ENCODE measurements around the gene TBX5. TPM values are rescaled to one million over a fixed set of nuclear protein-coding genes. Genes with fewer than 3 reads are reported as not detected.

The TBX5 gene
- not detected in 2 replicates for total RNA-seq

DNA sequence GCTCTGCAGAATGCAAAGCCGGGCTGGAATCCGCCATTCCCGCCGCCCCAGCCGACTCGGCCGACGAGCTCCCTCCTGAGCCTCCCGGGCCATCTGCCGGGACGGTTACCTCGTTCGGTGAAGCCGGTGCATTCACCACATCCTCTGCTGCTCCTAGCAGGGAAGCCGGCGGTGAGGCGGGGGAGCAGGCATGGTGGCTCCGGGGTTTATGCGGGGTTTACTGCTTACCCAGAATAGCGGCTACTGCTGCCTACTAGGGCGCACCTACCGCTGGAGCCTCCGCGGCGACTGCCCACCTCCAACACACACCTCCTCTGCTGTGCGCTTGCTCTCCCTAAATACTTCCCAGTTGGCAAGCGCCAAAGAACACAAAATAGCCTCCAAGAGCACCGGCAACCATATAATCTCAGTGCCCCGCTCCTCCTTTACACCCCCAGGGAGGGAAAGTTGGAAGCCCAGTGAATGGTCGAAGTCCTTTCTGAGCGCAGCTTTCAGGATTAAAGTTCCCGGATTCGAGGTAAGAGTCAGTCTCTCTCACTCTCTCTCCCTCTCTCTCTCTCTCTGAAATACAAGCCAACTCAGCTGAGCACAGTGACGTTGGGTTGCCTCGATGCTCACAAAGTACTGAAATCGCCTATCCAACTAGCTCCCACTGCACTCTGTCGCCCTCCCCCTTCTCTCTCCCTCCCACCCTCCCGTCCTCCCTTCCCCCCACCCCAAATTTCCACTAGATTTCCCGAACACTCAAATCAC, at the start of gene TBX5:
Gene TBX5, minus strand, starts transcription at position 626 of the 753 bp plus-strand sequence. CDS start 2,246 bp downstream, outside the sequence.
- TF ChIP-seq, protein P1, sequence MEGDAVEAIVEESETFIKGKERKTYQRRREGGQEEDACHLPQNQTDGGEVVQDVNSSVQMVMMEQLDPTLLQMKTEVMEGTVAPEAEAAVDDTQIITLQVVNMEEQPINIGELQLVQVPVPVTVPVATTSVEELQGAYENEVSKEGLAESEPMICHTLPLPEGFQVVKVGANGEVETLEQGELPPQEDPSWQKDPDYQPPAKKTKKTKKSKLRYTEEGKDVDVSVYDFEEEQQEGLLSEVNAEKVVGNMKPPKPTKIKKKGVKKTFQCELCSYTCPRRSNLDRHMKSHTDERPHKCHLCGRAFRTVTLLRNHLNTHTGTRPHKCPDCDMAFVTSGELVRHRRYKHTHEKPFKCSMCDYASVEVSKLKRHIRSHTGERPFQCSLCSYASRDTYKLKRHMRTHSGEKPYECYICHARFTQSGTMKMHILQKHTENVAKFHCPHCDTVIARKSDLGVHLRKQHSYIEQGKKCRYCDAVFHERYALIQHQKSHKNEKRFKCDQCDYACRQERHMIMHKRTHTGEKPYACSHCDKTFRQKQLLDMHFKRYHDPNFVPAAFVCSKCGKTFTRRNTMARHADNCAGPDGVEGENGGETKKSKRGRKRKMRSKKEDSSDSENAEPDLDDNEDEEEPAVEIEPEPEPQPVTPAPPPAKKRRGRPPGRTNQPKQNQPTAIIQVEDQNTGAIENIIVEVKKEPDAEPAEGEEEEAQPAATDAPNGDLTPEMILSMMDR (conservative IDR thresholded peaks at IDR 0.05; ENCODE audit: low read depth, low read length), result no peak
- no peak within 1 kb of the TSS for H3K4me3 ChIP-seq (ENCODE audit: low read depth, low read length)
- DNase-seq (ENCODE audit: low read depth), result no peak

DNA sequence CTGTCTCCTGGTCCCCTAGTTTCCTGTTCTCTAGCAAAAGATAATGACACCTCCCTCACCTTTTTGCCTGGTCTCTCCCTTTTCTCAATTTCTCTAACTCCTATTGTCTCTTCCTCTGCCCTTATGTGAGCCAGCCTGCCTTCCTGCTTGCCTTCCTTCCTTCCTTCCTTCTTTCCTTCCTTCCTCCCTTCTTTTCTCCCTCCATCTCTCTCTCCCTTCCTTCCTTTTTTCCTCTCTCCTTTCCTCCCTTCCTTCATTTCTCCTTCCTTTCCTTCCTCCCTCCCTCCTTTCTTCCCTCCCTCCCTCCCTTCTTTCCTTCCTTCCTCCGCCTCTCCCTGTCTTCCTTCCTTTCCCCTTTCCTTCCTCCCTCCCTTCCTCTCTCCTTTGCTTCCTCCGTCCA, 45.7 kb upstream of the TBX5 start:
- DNase-seq (ENCODE audit: low read depth), result no peak
- no peak overlapping the region for H3K4me3 ChIP-seq (ENCODE audit: low read depth, low read length)
- TF ChIP-seq, protein P1 (conservative IDR thresholded peaks at IDR 0.05; ENCODE audit: low read depth, low read length), result no peak

DNA sequence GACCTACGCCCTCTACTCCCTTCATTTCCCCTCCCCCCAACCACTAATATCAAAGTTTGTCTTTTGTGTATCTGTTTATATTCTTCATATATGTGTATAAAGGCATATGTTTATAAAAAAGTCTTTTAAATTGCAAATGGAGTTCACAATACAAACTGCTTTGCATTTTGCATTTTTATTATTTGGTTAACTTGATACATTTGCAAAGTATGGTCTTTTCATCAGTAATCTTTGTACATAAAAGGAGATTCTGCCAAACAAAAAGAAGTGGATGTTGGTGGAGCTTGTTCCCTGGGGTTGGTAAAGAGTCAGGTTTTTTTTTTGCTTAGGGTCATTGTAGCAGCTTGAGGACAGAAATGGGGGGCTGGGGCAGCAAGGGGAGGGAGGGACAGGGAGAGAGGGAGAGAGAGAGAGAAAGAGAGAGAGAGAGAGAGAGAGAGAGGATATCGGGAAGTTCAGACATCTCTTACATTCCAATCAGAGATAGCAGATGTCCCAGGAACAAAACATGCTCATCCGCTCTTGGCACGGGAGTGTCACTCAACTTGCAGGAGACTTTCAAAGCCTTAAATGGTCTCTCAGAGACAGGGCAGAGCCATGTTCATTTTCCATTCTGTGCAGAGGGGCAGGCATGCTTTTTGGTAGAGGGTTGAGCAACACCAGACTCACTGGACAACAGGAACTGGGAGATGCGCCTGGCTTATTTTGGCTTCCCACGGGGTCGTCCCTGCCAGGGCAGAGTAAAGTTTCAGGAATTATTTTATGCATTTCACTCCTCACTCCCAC, 44.8 kb upstream of the TBX5 start:
- no peak for DNase-seq (ENCODE audit: low read depth)
- H3K4me3 ChIP-seq (ENCODE audit: low read depth, low read length), result no peak overlapping the region
- TF ChIP-seq, protein P1 (conservative IDR thresholded peaks at IDR 0.05; ENCODE audit: low read depth, low read length), result no peak

DNA sequence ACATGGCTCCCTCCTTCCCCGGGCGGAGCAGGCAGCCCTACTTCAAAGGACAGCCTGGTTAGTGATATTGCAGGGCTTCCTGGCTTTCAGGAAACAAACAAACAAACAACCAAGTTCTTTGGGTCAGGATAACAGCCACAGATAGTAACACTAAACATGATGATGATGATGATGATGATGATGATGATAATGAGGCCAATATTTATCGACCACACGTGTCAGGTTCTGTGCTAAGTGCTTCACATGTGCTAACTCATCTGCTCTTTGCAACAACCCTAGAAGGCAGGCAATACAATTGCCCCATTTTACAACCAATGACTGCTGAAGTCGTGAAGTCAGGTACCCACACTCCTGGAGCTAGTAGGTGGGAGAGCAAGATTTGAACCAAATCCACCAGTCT, 44.1 kb upstream of the TBX5 start:
- H3K4me3 ChIP-seq (ENCODE audit: low read depth, low read length), result no peak overlapping the region
- TF ChIP-seq, protein P1 (conservative IDR thresholded peaks at IDR 0.05; ENCODE audit: low read depth, low read length), result no peak
- no peak for DNase-seq (ENCODE audit: low read depth)

DNA sequence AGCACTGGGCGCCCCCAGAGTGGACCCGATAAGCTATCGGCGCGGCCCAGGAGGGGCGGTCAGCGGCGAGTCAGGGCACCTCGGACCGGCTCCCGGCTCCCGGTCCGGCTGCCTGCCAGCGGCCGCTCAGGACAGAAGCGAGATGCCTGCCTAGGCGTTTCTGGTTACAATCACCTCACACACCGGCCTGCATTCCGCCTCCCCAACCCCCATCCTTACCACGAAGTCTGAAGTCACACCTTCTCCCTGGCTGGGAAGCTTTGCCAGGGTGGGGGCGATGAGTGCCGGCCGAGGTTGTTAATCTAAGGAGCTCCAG, 42.6 kb upstream of the TBX5 start:
- no peak overlapping the region for H3K4me3 ChIP-seq (ENCODE audit: low read depth, low read length)
- no peak for DNase-seq (ENCODE audit: low read depth)
- TF ChIP-seq, protein P1 (conservative IDR thresholded peaks at IDR 0.05; ENCODE audit: low read depth, low read length), result no peak

DNA sequence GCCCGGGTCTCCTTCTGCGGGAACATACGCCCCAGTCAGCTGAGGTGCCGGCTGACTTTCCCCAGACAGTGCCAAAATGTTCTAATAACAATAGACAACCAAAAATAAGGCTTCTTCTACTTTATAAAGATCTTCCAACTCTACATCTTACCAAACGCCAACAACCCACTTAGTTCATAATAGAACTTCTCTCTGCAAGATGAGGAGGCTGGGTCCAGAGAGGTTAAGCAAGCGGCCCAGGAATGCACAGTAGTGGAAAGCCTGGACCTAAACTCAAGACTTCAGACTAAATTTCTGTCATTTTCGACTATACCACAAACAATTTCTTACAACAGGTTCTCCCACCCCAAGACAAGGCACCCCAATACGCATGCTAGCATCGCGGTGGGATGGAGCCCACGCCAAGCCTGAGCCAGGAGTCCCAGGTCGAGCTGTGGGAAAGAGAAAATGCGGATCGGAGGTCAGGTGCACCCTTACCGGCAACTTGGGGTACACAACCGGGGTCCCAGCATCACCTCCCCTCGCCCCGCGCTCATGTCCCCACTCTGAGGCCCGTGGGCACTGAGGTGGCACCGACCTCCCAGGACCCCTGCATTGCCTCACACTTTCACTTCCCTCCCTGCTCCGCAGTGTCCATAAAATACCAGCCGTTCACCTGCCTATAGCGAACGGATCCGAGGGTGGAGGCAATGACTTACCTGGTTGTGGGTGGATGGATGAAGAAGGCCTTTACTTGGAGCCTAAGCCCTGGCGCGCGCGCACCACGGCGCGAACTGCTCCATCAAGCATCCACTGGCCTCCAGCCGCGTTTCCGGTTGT, 42.1 kb upstream of the TBX5 start:
- no peak overlapping the region for H3K4me3 ChIP-seq (ENCODE audit: low read depth, low read length)
- DNase-seq (ENCODE audit: low read depth), result no peak
- TF ChIP-seq, protein P1 (conservative IDR thresholded peaks at IDR 0.05; ENCODE audit: low read depth, low read length), result no peak
